Fibroblast of mammary gland (primary cell): ENCODE measurements around the gene ACTR6.
A peak's percentile ranks its signal among the peaks of the same experiment; 100 is the strongest.

Experiments used
- DNase-seq: peaks from one replicate; pipeline ENCODE4 v3.0.0-alpha.2; 2010; ENCODE audit warnings: low read depth
- H3K4me3 ChIP-seq: 2 replicates; pipeline ENCODE4 v1.5.1; 2011; ENCODE audit warnings: low read depth, mild to moderate bottlenecking, low read length, moderate library complexity; ENCODE audit not compliant: control insufficient read depth
- TF ChIP-seq, protein P1 (sequence below): conservative IDR thresholded peaks from 2 replicates; pipeline ENCODE4 v1.5.1; 2011; ENCODE audit warnings: low read depth, low read length, inconsistent platforms; ENCODE audit not compliant: control insufficient read depth, insufficient read depth

ACTR6 gene

DNA sequence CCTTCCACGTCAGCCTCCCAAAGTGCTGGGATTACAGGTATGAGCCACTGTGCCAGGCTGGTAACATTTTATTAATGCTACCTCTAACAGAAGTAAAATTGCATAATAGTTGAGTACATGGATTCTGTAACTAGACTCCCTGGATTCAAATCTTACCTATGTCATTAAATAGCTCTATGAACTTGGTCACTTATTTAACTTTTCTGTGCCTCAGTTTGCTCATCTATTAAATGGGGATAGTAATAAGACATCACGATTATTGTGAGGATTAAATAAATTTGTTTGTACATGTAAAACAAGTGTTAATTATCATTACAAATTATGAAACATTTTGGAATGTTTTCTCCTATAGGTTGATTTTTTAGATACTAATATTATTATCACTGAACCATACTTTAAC is 6.7 kb downstream of the ACTR6 start:
- no peak for DNase-seq

DNA sequence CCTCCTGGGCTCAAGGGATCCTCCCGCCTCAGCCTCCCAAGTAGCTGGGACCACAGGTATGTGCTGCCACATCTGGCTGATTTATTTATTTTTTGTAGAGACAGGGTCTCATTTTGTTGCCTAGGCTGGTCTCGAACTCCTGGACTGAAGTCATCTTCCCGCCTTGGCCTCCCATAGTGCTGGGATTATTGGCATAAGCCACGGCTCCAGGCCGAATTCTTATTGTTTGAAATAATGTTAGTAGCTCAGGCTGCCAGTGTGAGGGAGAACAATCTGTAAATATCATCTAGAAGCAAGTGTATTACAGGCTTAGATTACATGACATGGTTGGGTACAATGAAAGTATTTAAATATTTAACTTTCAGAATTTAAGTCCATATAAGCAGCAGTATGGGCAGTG is 8.2 kb downstream of the ACTR6 start:
- TF ChIP-seq, protein P1, sequence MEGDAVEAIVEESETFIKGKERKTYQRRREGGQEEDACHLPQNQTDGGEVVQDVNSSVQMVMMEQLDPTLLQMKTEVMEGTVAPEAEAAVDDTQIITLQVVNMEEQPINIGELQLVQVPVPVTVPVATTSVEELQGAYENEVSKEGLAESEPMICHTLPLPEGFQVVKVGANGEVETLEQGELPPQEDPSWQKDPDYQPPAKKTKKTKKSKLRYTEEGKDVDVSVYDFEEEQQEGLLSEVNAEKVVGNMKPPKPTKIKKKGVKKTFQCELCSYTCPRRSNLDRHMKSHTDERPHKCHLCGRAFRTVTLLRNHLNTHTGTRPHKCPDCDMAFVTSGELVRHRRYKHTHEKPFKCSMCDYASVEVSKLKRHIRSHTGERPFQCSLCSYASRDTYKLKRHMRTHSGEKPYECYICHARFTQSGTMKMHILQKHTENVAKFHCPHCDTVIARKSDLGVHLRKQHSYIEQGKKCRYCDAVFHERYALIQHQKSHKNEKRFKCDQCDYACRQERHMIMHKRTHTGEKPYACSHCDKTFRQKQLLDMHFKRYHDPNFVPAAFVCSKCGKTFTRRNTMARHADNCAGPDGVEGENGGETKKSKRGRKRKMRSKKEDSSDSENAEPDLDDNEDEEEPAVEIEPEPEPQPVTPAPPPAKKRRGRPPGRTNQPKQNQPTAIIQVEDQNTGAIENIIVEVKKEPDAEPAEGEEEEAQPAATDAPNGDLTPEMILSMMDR, result no peak
- H3K4me3 ChIP-seq, result no peak overlapping the region
- no peak for DNase-seq

More for the DNA sequence above, 6.7 kb downstream of the ACTR6 start:
- no peak overlapping the region for H3K4me3 ChIP-seq
- TF ChIP-seq, protein P1, result no peak

DNA sequence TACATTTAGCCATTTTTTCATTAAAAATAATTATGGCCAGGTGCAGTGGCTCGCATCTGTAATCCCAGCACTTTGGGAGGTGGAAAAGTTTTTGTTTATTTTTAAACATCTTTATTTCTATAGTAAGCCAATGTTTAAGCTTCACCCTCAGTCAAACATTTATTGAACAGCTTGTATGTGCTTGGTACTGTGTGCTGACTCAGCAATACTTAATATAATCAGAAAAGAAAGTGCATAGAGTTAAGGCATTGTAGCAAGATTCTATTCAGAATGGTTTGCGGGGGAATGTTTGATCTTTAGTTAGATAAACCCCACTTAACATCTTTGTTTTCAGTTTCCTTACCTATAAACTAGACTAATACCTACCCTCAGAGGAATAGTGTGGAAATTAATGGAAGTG is 11.1 kb downstream of the ACTR6 start:
- TF ChIP-seq, protein P1, result no peak
- no peak overlapping the region for H3K4me3 ChIP-seq
- DNase-seq, result no peak

DNA sequence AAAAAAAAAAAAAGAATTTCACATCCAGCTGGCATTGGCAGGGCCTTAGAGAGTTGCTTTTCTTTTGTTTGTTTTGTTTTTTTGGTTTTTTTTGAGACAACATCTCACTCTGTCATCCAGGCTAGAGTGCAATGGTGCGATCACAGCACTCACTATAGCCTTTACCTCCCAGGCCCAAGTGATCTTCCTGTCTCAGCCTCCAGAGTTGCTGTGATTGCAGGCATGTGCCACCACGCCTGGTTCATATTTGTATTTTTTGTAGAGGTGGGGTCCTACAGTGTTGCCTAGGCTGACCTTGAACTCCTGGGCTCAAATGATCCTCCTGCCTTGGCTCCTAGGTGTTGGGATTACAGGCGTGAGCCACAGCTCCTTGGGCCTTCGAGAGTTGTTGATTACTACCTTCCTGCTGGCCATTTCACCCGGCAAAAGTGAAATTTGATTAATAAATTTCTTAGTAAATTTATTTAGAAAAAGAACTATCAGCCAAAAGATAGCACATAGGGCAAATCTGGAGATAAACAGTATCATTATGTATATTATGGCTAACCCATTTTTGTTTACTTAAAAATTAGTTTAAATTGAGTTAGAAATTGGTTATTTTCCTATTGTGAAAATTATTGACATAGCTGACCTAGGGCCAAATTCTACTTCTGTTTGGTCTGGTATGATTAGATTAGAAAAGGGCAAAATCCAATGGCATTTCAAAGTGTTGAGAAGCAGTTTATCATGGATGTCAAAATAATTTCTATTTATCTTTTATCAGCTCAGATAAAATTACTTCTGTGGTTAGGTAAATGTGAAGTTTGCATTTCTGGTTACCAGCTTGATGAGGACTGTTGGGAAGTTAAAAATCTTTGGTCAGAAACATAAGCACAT is 12.6 kb downstream of the ACTR6 start:
- TF ChIP-seq, protein P1, result no peak
- no peak overlapping the region for H3K4me3 ChIP-seq
- no peak for DNase-seq

DNA sequence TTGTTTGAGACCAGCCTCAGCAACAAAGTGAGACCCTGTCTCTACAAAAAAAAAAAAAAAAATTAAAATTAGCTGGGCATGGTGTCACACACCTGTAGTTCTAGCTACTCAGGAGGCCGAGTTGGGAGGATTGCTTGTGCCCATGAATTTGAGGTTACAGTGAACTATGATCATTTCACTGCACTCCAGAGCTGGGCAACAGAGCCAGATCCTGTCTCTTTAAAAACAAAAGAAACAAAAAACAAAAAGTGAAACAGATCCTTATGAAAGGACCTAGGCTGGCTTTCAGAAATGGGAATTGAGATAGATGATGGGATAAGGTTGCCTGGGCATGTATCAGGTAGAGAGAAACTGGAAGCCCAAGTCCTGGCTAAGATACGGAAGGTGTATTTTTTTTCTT is 13.9 kb downstream of the ACTR6 start:
- TF ChIP-seq, protein P1, result no peak
- no peak for DNase-seq
- no peak overlapping the region for H3K4me3 ChIP-seq

DNA sequence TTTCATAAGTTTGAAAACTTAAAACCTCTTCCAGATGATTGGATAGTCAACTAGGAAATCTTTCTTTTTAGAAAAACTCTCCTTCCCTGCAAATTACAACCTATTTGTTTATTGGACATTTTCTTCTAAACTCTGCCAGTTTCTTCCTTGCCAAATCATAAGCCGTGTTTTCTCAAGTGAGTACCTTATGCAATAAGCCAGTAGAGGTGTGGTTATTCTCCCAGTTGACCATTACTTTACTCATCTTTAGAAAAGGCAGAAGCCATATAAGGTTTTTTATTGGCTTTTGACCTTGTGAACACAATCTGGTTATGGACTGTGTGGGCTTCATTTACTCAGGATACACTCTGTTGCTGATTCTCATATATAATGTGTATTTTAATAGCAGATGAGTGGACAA is 14.6 kb downstream of the ACTR6 start:
- DNase-seq, result peak; percentile 49
- H3K4me3 ChIP-seq, result no peak overlapping the region
- TF ChIP-seq, protein P1, result no peak
